Stimulated activated CD8-positive, alpha-beta memory T cell treated with anti-CD3 and anti-CD28 coated beads, Interleukin-4, amount 100 ng/mL, for 1 hour (primary cell): ENCODE data around the gene RAB29.
"Not testable (repeated sequence)": the region's sequence is repeated elsewhere in the genome, so short reads cannot be mapped to it uniquely, and the experiment has no call there.

Experiments used
- DNase-seq, 2 donors: peaks; one replicate each; pipeline ENCODE4 v3.0.0-alpha.2; 2020; ENCODE audit warnings: low read depth in 2 of 2, low spot score in 1 of 2

RAB29 gene

GRCh38 chr1:205726619-205727125, 48.6 kb downstream of the RAB29 start:
- DNase-seq: no peak

- no peak for DNase-seq
Measured at GRCh38 chr1:205725514-205725913, 49.8 kb downstream of the RAB29 start.

- not testable (repeated sequence) for DNase-seq
Measured at GRCh38 chr1:205720740-205721139, 54.5 kb downstream of the RAB29 start.

- no peak for DNase-seq
Measured at GRCh38 chr1:205719762-205720161, 55.5 kb downstream of the RAB29 start.

GRCh38 chr1:205719015-205719414, 56.3 kb downstream of the RAB29 start:
- DNase-seq: no peak
